GM12891 (cell line): ENCODE measurements around the gene CLSTN3. TPM values are rescaled to one million over a fixed set of nuclear protein-coding genes. Genes with fewer than 3 reads are reported as not detected.

Experiments
- DNase-seq: peaks from one replicate; pipeline ENCODE4 v3.0.0; 2011; ENCODE audit warnings: low spot score; ENCODE audit not compliant: insufficient read length
- FAIRE-seq: peaks from 2 replicates; lab custom pipeline; 2011; peaks lifted over from hg19 to GRCh38; lab: Jason Lieb, UNC
- PAX5 ChIP-seq: IDR thresholded peaks from 2 replicates; pipeline ENCODE4 v1.6.1; 2011; ENCODE audit warnings: low read length, moderate library complexity, mild to moderate bottlenecking; ENCODE audit not compliant: insufficient read depth, severe bottlenecking
- POLR2A ChIP-seq: IDR thresholded peaks from 2 replicates; pipeline ENCODE4 v1.6.1; 2011; ENCODE audit warnings: low read depth, low read length, control low read depth
- POLR2AphosphoS5 ChIP-seq: IDR thresholded peaks from 2 replicates; pipeline ENCODE4 v1.6.1; 2011; ENCODE audit warnings: low read depth, low read length, control low read depth
- POU2F2 ChIP-seq: IDR thresholded peaks from 2 replicates; pipeline ENCODE4 v1.6.1; 2011; ENCODE audit warnings: low read depth, mild to moderate bottlenecking, control low read depth, low read length, moderate library complexity
- SPI1 ChIP-seq: IDR thresholded peaks from 2 replicates; pipeline ENCODE4 v1.6.1; 2011; ENCODE audit warnings: low read depth, low read length, control low read depth
- TAF1 ChIP-seq: IDR thresholded peaks from 2 replicates; pipeline ENCODE4 v1.6.1; 2011; ENCODE audit warnings: low read depth, low read length, control low read depth
- polyA plus RNA-seq: library from polyadenylated mRNA; unstranded; fragments of >200 nt; gene quantifications from one replicate; pipeline ENCODE4 v1.2.1, GENCODE V29; 2012; ENCODE audit warnings: low read depth, missing spikeins, inconsistent platforms; ENCODE audit not compliant: missing spikeins

Gene CLSTN3
- polyA plus RNA-seq, result 20.2 TPM

DNA sequence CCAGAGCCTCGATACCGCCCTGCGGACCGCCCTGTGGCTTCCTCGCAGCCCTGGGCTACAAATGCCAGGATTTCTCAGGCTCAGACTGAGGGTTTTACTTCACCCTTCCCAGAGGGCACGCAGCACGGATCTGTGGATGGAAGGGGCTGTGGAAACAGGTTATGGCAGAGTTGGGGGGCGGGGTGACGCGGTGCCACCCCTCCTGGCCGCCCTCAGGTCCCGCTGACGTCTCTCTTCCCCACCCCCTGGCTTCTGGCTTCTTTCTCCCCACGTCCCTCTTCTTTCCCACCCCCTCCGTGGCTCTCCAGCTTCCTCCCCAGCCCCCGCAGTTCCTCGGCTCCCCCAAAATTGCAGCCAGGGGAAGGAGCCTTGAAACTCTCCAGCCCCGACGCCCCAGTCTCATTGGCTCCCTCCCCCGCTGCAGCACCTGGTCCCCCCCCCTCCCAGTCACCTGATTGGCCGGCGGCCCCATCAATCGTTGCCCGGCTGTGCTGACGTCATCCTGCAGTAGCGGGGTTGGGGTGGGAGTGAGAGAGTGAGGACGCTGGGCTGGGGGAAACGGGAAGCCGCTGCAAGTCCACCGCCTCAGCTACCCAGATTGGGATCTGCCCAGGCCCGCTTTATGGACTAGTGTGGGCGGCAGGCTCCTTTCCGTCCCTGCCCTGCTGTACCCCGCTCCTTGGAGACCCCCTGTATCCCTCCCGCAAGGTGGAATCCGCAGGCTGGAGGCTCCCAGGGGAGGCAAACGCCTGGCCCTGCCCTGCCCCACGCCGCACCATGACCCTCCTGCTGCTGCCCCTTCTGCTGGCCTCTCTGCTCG is at the start of gene CLSTN3:
TSS of gene CLSTN3 (plus strand) at position 500 of the 820 bp plus-strand sequence. CDS start at position 778, 278 bp downstream.
- FAIRE-seq (no peak), DNase-seq (peak; percentile 99)
- no peak for TF ChIP-seq POLR2A
- TF ChIP-seq POU2F2, result peak; percentile 35; the same call in 1 of the 2 replicates

DNA sequence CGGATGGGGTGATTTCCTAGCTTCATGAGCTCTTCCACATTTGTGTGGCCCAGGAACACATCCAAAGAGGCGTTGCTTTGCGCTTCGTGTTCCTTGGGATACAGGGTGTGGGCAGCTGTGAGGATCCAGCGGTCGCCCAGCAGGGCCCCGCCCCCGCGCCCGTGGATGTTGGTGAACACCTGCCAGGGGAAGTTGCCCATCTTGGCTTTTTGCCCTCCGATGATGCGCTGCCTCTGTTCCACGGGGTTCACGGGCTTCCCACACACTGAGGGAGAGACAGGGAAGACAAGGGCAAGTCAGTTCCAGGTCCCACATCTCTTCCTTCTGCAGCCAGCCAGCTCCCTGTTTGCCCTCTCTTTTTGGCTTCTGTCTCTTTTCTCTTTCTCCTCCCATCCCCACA is 49.1 kb upstream of the CLSTN3 start:
- no peak for TF ChIP-seq POLR2AphosphoS5
- TF ChIP-seq PAX5, result no peak
- no peak for TF ChIP-seq SPI1
- TF ChIP-seq POLR2A, result no peak
- TF ChIP-seq TAF1, result no peak
- no peak for TF ChIP-seq POU2F2
- FAIRE-seq (no peak), DNase-seq (no peak)

DNA sequence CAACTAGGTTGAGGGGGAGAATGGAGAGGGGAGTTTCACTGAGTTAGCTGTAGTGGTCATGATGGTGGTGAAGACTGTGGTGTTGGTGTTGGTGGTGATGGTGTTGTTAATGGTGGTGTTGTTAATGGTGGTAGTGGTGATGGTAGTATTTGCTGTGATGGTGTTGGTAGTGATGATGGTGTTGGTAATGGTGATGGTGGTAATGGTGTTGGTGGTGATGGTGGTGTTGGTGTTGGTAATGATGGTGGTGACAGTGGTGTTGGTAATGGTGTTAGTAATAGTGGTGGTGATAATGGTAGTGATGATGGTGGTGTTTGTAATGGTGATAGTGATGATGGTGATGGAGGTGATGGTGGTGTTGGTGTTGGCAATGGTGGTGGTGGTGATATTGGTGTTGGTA is 47.0 kb upstream of the CLSTN3 start:
- DNase-seq, result no peak
- TF ChIP-seq SPI1 (no peak), POLR2A (no peak), PAX5 (no peak), POLR2AphosphoS5 (no peak), POU2F2 (no peak), TAF1 (no peak)
- FAIRE-seq, result no peak

DNA sequence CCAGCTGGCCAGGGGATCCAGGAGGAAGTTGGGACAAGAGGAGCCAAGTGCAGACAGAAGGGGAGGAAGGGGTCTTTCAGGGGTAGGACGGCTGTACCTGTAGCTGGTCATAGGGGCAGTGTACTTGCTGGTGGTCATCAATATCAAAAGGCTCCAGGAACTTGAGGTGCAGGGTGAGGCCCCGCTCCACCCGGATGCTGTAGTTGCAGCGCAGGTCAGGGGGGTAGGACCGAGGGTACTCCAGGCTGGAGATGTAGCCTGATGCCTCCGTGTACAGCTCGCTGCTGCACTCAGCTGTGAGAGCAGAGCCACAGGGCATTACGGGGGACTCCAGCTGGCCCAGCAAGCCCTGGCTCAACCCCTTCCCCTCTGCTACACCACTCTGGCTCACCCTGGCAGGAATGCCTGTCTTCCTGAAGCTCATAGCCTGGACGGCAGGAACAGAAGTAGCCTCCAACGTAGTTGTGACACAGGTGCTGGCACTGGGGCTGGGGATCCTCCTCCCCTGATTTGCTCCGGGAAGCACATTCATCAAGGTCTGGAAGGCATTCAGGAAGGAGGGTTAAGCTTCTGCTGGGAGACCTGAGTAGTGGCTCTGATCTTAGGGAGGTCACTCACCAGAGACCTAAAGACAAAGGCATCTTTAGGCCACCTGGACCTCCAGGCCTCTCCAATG is 40.8 kb upstream of the CLSTN3 start:
- no peak for FAIRE-seq
- no peak for DNase-seq

DNA sequence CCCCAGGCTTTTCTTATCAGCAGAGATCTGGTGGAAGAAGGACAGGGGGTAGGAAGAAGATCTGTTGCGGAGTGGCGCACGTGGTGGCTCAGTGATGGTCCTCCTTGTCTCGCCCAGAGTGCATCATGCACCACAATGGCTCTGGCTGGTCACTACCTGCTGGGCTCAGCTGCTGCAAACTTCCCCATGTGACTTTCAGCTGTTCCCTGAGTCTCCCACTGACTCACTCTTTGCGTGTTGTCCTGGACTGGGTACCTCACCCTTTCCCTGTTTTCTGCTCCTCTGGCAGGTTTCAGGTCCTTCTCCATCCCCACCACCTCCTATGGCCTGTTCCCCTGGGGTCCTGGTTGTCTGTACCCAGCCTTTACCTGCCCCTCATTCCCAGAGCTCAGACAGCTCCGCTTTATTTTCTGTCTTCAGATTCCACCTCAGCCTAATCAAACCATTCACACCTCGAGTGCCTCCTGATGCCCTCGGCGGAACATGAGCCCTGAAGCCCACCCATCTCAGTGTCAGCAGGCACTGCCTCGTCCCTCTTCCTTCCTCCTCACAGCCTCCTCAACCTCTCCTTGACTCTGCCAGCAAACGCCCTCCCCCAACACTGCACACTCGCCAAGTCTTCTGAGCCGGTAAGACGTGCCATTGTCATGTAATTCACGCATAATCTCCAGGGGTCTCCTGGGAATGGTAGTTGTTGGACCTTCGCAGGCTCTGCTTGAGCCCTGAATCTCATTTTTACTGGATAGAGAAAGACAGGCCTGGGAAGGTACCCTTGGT is 39.8 kb upstream of the CLSTN3 start:
- no peak for FAIRE-seq
- TF ChIP-seq SPI1, result no peak
- TF ChIP-seq POLR2A, result no peak
- no peak for TF ChIP-seq POU2F2
- no peak for TF ChIP-seq PAX5
- TF ChIP-seq TAF1, result no peak
- TF ChIP-seq POLR2AphosphoS5, result no peak
- no peak for DNase-seq

More for the DNA sequence above, 40.8 kb upstream of the CLSTN3 start:
- TF ChIP-seq POU2F2, result no peak
- TF ChIP-seq TAF1, result no peak
- no peak for TF ChIP-seq POLR2A
- no peak for TF ChIP-seq POLR2AphosphoS5
- TF ChIP-seq PAX5, result no peak
- no peak for TF ChIP-seq SPI1

DNA sequence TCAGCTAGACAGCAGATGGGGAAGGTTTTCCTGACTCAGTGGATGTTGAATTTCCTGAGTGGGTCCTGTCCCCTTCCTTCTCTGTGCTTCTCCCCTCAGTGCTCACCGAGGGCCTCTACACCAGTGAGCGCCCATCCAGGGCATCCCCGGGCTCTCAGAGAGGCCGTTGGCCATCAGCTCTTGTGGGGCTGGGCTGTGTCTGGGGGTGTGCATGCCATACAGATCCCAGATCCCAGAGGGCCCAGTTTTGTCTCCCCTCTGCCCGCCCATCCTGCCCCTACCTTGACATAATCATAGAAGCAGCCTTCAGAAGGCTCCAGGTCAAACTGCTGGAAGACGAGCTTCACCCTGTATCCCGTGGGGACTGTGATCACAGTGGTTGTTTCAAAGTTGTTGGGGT is 39.0 kb upstream of the CLSTN3 start:
- FAIRE-seq, result no peak
- TF ChIP-seq POLR2AphosphoS5 (no peak), POU2F2 (no peak), SPI1 (no peak)
- DNase-seq, result no peak

DNA sequence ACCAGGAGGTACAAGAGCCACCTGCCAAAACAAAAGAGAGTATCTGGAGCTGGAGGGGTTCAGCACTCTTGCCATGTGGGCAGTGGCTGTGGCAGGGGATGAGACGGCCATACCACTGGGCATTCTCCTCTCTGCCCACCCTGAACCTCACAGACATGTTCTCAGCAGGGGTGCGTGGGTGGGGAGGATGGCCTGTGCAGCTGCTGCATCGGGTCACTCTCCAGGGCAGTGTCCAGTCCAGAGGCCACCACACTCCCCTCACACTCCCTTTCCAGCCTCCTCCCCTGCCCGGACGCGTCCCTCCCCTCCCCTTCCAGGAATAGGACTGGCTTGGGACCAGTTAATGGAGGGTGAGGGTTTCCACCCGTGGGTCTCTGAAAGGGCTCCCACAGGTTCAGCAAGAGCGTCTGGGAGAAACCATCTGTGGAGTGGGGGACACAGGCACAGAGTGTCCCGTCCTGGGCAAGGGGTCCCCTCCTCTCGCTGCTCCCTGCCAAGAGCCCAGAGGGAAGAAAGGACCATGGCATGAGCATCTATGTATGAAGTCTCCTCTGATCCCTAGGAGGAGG is 38.4 kb upstream of the CLSTN3 start:
- TF ChIP-seq TAF1 (no peak), POU2F2 (no peak), PAX5 (no peak), POLR2A (no peak), POLR2AphosphoS5 (no peak), SPI1 (no peak)
- DNase-seq (peak; percentile 18), FAIRE-seq (no peak)

DNA sequence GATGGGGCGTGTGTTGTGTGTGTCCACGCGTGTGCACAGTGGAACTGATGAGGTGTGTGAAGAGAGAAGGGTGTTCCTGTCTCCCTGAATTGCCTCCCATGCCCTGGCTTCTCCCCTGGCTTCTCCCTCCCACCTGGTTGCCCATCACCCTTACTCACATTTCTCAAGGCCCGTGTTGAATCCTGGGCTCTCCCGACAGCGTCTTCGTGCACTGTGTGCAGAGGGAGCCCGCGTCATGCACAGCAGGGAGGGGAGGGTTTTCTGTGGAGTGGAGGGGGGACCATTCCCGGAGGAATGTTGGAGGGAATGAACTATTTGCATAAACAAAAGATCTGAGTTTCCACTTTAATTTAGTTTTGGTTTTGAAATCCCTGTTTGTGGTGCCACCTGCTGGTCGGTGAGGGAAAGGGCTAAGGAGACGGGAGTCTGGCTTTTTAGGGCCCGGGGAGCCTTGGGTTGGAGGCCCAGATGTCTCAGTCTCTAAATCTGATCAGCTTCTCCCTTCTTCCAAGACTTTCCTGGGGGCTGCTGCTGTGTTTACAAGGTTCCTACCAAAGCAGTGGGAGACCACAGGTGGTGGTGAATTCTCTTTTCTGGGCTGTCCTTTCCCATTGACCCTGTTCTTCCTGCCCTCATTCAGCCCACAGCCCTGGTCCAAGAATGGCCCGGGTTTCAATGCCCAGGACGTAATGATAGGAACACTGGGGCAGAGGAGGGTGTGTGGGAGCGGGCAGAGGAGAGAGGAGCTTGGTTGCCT is 37.8 kb upstream of the CLSTN3 start, which contains the start of gene C1R:
TSS of gene C1R (minus strand) at position 217 of the 757 bp plus-strand sequence. CDS start at position 160, 57 bp downstream.
- FAIRE-seq (peak; percentile 87), DNase-seq (peak; percentile 56)
- peak; percentile 83; the same call in 1 of the 2 replicates for TF ChIP-seq POU2F2
- no peak for TF ChIP-seq SPI1
- TF ChIP-seq TAF1, result no peak
- no peak for TF ChIP-seq POLR2AphosphoS5
